Ovary (tissue), 3 donors: ENCODE measurements around the gene MYBPHL.

Source experiments
- CTCF ChIP-seq, 3 donors: fragments of 450-650 bp in 2 of 3; fragments of 200-600 bp in 1 of 3; IDR thresholded peaks; one replicate each; pipeline versions ENCODE4 v1.5.1 to v1.8.0; 2016 to 2022; ENCODE audit warnings: antibody characterized with exemption in 3 of 3, mild to moderate bottlenecking in 1 of 3
- POLR2A ChIP-seq: fragments of 450-650 bp; IDR thresholded peaks from one replicate; pipeline ENCODE4 v1.6.1; 2017; ENCODE audit warnings: antibody characterized with exemption, mild to moderate bottlenecking, moderate library complexity
- donor health status: DM: no; HTN: no; CAD: no.

DNA sequence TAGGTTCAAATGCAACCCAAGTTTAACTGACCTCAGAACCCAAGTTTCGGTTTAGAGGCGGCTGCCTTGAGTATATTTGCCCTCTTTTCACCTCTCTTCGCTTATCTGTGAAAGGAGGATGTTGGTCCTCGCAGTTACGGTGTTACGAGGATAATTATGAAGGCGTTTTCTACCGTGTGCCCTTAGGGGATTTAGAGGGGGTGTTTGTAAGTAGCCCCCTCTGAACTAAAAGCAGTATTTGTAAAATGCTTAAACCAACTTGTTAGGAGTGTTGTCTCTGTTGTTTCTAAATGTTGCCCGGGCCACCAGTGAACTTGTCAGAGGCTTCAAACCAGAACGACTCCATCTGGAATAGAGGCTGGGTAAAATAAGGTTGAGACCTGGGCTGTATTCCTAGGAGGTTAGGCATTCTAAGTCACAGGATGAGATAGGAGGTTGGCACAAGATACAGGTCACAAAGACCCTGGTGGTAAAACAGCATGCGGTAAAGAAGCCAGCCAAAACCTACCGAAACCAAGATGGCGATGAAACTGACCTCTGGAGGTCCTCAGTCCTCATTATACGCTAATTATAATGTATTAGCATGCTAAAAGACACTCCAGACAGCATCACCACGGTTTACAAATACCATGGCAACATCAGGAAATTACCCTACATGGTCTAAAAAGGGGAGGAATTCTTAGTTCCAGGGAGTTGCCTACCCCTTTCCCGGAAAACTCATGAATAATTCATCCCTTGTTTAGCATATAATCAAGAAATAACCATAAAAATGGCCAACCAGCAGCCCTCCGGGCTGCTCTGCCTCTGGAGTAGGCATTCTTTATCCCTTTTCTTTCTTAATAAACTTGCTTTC is 22.8 kb downstream of the MYBPHL start:
- no peak for TF ChIP-seq CTCF (IDR thresholded peaks at IDR 0.05)
- TF ChIP-seq POLR2A = no peak
